Endothelial cell of umbilical vein (primary cell): ENCODE results near the gene ELK1. TPM values are rescaled to one million over a fixed set of nuclear protein-coding genes. Genes with fewer than 3 reads are reported as not detected.

Source experiments
- BruUV-seq: library from RNA; stranded (reverse); fragments of 400-500 nt; replicated peaks from 2 replicates; lab custom pipeline; 2021; lab: Mats Ljungman, UMichigan
- CTCF ChIA-PET: fragments of 300-600, 350-600 bp; sonication (Branson Sonifier 250); formaldehyde crosslinking; loops from one replicate; lab custom pipeline; 2021; ENCODE audit warnings: antibody characterized with exemption, inconsistent platforms; lab: Charles Lee
- POLR2A ChIA-PET: fragments of 300-600, 350-600 bp; sonication (Branson Sonifier 250); formaldehyde crosslinking; loops from one replicate; lab custom pipeline; 2021; ENCODE audit warnings: antibody characterized with exemption, inconsistent platforms; lab: Charles Lee
- DNase-seq: peaks from one replicate; pipeline ENCODE4 v3.0.0-alpha.2; 2011; ENCODE audit warnings: low read depth, low spot score
- FAIRE-seq: peaks from 2 replicates; lab custom pipeline; 2011; peaks lifted over from hg19 to GRCh38; lab: Jason Lieb, UNC
- H2AFZ ChIP-seq: 2 replicates; pipeline ENCODE4 v1.6.0; 2012; ENCODE audit warnings: low read depth, low read length, control low read depth, inconsistent platforms
- H3K27ac ChIP-seq: 2 replicates; pipeline ENCODE4 v1.5.1; 2011; ENCODE audit warnings: low read depth, mild to moderate bottlenecking, control low read depth, low read length, moderate library complexity; ENCODE audit not compliant: insufficient read depth
- H3K27me3 ChIP-seq, 2 experiments: 2 replicates each; pipeline versions ENCODE4 v1.6.0 to v1.6.1; 2011; ENCODE audit warnings: low read length in 2 of 2, mixed read lengths in 1 of 2; ENCODE audit not compliant: control insufficient read depth in 2 of 2, insufficient read depth in 2 of 2
- H3K36me3 ChIP-seq, 2 experiments: 2 replicates in 1 of 2; 3 replicates in 1 of 2; pipeline ENCODE4 v1.5.1; 2011; ENCODE audit warnings: low read length in 2 of 2, mild to moderate bottlenecking in 1 of 2, moderate library complexity in 1 of 2; ENCODE audit not compliant: control insufficient read depth in 2 of 2, insufficient read depth in 2 of 2; ENCODE audit errors: extremely low read depth in 1 of 2
- H3K4me1 ChIP-seq: 3 replicates; pipeline ENCODE4 v1.5.1; 2011; ENCODE audit warnings: mild to moderate bottlenecking, low read length; ENCODE audit not compliant: control insufficient read depth, insufficient read depth; ENCODE audit errors: extremely low read depth
- H3K4me2 ChIP-seq: 2 replicates; pipeline ENCODE4 v1.6.1; 2011; ENCODE audit warnings: low read length, control low read depth, mixed read lengths; ENCODE audit not compliant: insufficient read depth
- H3K4me3 ChIP-seq, 3 experiments: fragments of 200-600 bp in 1 of 3; sonication (generic), shearing (Covaris generic) in 1 of 3; replicated peaks in 1 of 3; 2 replicates each; pipeline ENCODE4 v1.5.1; 2011 to 2016; ENCODE audit warnings: control low read depth in 3 of 3, low read length in 3 of 3, mild to moderate bottlenecking in 2 of 3, inconsistent platforms in 1 of 3, low read depth in 1 of 3, moderate library complexity in 1 of 3; ENCODE audit not compliant: insufficient read depth in 1 of 3
- H3K79me2 ChIP-seq: 2 replicates; pipeline ENCODE4 v1.6.0; 2012; ENCODE audit warnings: low read length, inconsistent platforms; ENCODE audit not compliant: control insufficient read depth, insufficient read depth
- H3K9ac ChIP-seq: replicated peaks from 2 replicates; pipeline ENCODE3; 2011; ENCODE audit warnings: low read length, control low read depth; ENCODE audit not compliant: insufficient read depth; ENCODE audit errors: extremely low read depth
- H3K9me1 ChIP-seq: replicated peaks from 3 replicates; pipeline ENCODE4 v1.6.0; 2011; ENCODE audit warnings: mild to moderate bottlenecking, low read length; ENCODE audit not compliant: control insufficient read depth, insufficient read depth; ENCODE audit errors: extremely low read depth
- H3K9me3 ChIP-seq: replicated peaks from 2 replicates; pipeline ENCODE4 v1.5.1; 2012; ENCODE audit warnings: low read length, inconsistent platforms; ENCODE audit not compliant: control insufficient read depth, insufficient read depth
- H4K20me1 ChIP-seq: replicated peaks from 2 replicates; pipeline ENCODE3; 2011; ENCODE audit warnings: mild to moderate bottlenecking, low read length; ENCODE audit not compliant: control insufficient read depth, insufficient read depth; ENCODE audit errors: extremely low read depth
- CTCF ChIP-seq, 2 donors: IDR thresholded peaks; 1 replicate in 1 of 2; 2 replicates in 1 of 2; pipeline ENCODE4 v1.5.1; 2011; ENCODE audit warnings: low read length in 2 of 2, mild to moderate bottlenecking in 2 of 2, moderate library complexity in 2 of 2, control low read depth in 1 of 2, inconsistent platforms in 1 of 2, low read depth in 1 of 2; ENCODE audit not compliant: insufficient read depth in 1 of 2; ENCODE audit errors: extremely low read depth in 1 of 2
- EZH2 ChIP-seq: IDR thresholded peaks from 2 replicates; pipeline ENCODE4 v1.6.1; 2012; ENCODE audit warnings: borderline replicate concordance, low read depth, mild to moderate bottlenecking, moderate library complexity, low read length, inconsistent platforms; ENCODE audit not compliant: severe bottlenecking
- FOS ChIP-seq: IDR thresholded peaks from 2 replicates; pipeline ENCODE4 v1.6.1; 2011; ENCODE audit warnings: mild to moderate bottlenecking, low read length, moderate library complexity, borderline replicate concordance; ENCODE audit not compliant: insufficient read depth
- GATA2 ChIP-seq: IDR thresholded peaks from 2 replicates; pipeline ENCODE4 v1.7.0; 2011; ENCODE audit warnings: low read depth, mild to moderate bottlenecking, moderate library complexity, mixed read lengths, low read length; ENCODE audit not compliant: insufficient read length, insufficient read depth
- JUN ChIP-seq: IDR thresholded peaks from 2 replicates; pipeline ENCODE4 v1.6.1; 2011; ENCODE audit warnings: borderline replicate concordance, low read depth; ENCODE audit not compliant: insufficient read length, insufficient read depth
- MYC ChIP-seq: IDR thresholded peaks from one replicate; pipeline ENCODE4 v1.6.1; 2011; ENCODE audit warnings: mild to moderate bottlenecking, low read depth, low read length
- POLR2AphosphoS5 ChIP-seq: IDR thresholded peaks from 2 replicates; pipeline ENCODE4 v1.6.1; 2012; ENCODE audit warnings: low read depth, mild to moderate bottlenecking, control low read depth, low read length, moderate library complexity; ENCODE audit not compliant: insufficient read depth
- dilution Hi-C: fragments of 300-500 bp; cut with MboI; formaldehyde crosslinking; loops from one replicate; pipeline ENCODE4 v1.15.0; 2019; ENCODE audit warnings: low sequenced_read_pairs; ENCODE audit not compliant: extremely low pct_ligation_motif_present
- intact Hi-C: fragments of 100-400 bp; cut with micrococcal nuclease; formaldehyde crosslinking; loops from one replicate; pipeline ENCODE4 v1.10.0; 2022
- polyA plus RNA-seq, 4 experiments: library from polyadenylated mRNA; depleted of rRNA in 3 of 4; stranded (reverse) in 3 of 4; unstranded in 1 of 4; fragments of >200 nt; gene quantifications; 2 replicates each; pipeline versions ENCODE4 v1.2.1 to v1.2.3, GENCODE V29; 2011 to 2012; ENCODE audit warnings: missing spikeins in 1 of 4
- total RNA-seq: library from RNA; stranded (reverse); gene quantifications from 2 replicates; pipeline ENCODE4 v1.2.3, GENCODE V29; 2021

ELK1 gene
- total and polyA plus RNA-seq, 2 donors (not counting 3 experiments of a cell fraction or from before 2014, with no cell fraction given), result 18.3 to 28.7 TPM

GRCh38 chrX:47621851-47622250, 28.5 kb downstream of the ELK1 start:
- H3K4me2 ChIP-seq, result no peak overlapping the region
- no peak overlapping the region for H2AFZ ChIP-seq
- H3K4me3 ChIP-seq, result no peak overlapping the region
- ChIA-PET POLR2A (no interaction called here), CTCF (no interaction called here)
- BruUV-seq, result no TSS peak
- intact Hi-C loops (loop anchor here (5.0 kb wide), 1 partner anchor 60 kb away; the partner anchor contains the start of gene ARAF), dilution Hi-C loops (no loop called here)
- no peaks in the 10 kb centered on the region for H3K36me3 ChIP-seq
- peaks cover 5 to 8% of the 10 kb centered on the region in 2 experiments for H3K27me3 ChIP-seq
- H3K9me1 ChIP-seq, result no peaks in the 10 kb centered on the region
- FAIRE-seq, result no peak
- H3K9ac ChIP-seq, result no peak overlapping the region
- no peak for TF ChIP-seq JUN
- TF ChIP-seq MYC, result no peak
- TF ChIP-seq POLR2AphosphoS5, result no peak
- no peak for TF ChIP-seq EZH2
- no peak for TF ChIP-seq GATA2
- no peak for TF ChIP-seq CTCF (IDR thresholded peaks at IDR 0.05; ENCODE audit: extremely low read depth in 1 of 2, insufficient read depth in 1 of 2, low read depth in 1 of 2, low read length in 2 of 2)
- TF ChIP-seq FOS, result no peak
- no peaks in the 10 kb centered on the region for H3K79me2 ChIP-seq
- H4K20me1 ChIP-seq, result no peaks in the 10 kb centered on the region
- H3K27ac ChIP-seq, result no peak overlapping the region
- no peaks in the 10 kb centered on the region for H3K9me3 ChIP-seq
- peaks cover 3% of the 10 kb centered on the region for H3K4me1 ChIP-seq
- no peak for DNase-seq
